K562 (cell line): Measurements from ENCODE around the gene CAB39. TPM values are rescaled to one million over a fixed set of nuclear protein-coding genes. Genes with fewer than 3 reads are reported as not detected.

ENCODE experiments used
- E2F3 ChIP-seq: fragments of 250-450 bp; sonication (Bioruptor Pico); IDR thresholded peaks from 2 replicates; pipeline ENCODE4 v1.4.0; 2020; ENCODE audit warnings: mild to moderate bottlenecking
- HNRNPUL1 ChIP-seq: fragments of 200-400 bp; formaldehyde crosslinking; IDR thresholded peaks from 2 replicates; pipeline ENCODE4 v1.6.1; 2017; ENCODE audit warnings: low read length
- NFIC ChIP-seq: fragments of 450-650 bp; IDR thresholded peaks from 2 replicates; pipeline ENCODE4 v1.6.1; 2017; ENCODE audit warnings: mild to moderate bottlenecking, inconsistent platforms
- RCOR1 ChIP-seq, 2 experiments: IDR thresholded peaks; 2 replicates each; pipeline ENCODE4 v1.6.1; 2012; ENCODE audit warnings: low read depth in 2 of 2, low read length in 2 of 2, borderline replicate concordance in 1 of 2, improper control_type of control experiment in 1 of 2
- TOE1 ChIP-seq, 2 experiments: fragments of 450-650 bp in 1 of 2; sonication (generic) in 1 of 2; formaldehyde crosslinking in 1 of 2; IDR thresholded peaks; 2 replicates each; pipeline versions ENCODE4 v1.7.1 to v1.8.0; 2016 to 2022; ENCODE audit warnings: borderline replicate concordance in 2 of 2, mild to moderate bottlenecking in 2 of 2, antibody characterized with exemption in 1 of 2, inconsistent platforms in 1 of 2, low read depth in 1 of 2, missing genetic modification reagents in 1 of 2, moderate library complexity in 1 of 2
- ZC3H11A ChIP-seq: IDR thresholded peaks from 2 replicates; pipeline ENCODE4 v1.6.1; 2012; ENCODE audit warnings: low read depth, low read length, improper control_type of control experiment
- ZNF232 ChIP-seq: sonication (generic); formaldehyde crosslinking; IDR thresholded peaks from 2 replicates; pipeline ENCODE4 v1.8.0; 2022; ENCODE audit warnings: mild to moderate bottlenecking, missing genetic modification reagents
- polyA plus RNA-seq, 8 experiments: library from polyadenylated mRNA; depleted of rRNA in 4 of 8; stranded (reverse) in 5 of 8; unstranded in 3 of 8; fragments of >200 nt; fragmentation: Nextera tagmentation in 2 of 8; fragmentation: Illumina TruSeq in 1 of 8; extraction: Ambion mirVana in 2 of 8; extraction: Trizol in 1 of 8; gene quantifications; 2 replicates each; pipeline versions ENCODE4 v1.2.1 to v1.2.3, GENCODE V29; 2011 to 2014; ENCODE audit warnings: inconsistent platforms in 1 of 8, missing spikeins in 1 of 8
- total RNA-seq, 7 experiments: library from RNA; depleted of rRNA in 6 of 7; stranded (reverse); fragments of >200 nt in 6 of 7; fragmentation: Illumina TruSeq in 2 of 7; extraction: Trizol in 2 of 7; gene quantifications; 2 replicates each; pipeline versions ENCODE4 v1.2.1 to v1.2.3, GENCODE V29; 2011 to 2021; ENCODE audit warnings: low replicate concordance in 1 of 7
- TF ChIP-seq, protein P1 (sequence below): sonication (generic); formaldehyde crosslinking; IDR thresholded peaks from 2 replicates; pipeline ENCODE4 v1.8.1; 2023; ENCODE audit warnings: mild to moderate bottlenecking, missing genetic modification reagents
- TF ChIP-seq, protein P2 (sequence below), 3 experiments: IDR thresholded peaks in 2 of 3; conservative IDR thresholded peaks in 1 of 3; 2 replicates each; pipeline ENCODE4 v1.5.1; 2011 to 2012; ENCODE audit warnings: low read length in 3 of 3, mild to moderate bottlenecking in 3 of 3, control low read depth in 2 of 3, improper control_type of control experiment in 1 of 3, inconsistent platforms in 1 of 3, low read depth in 1 of 3, mixed read lengths in 1 of 3, moderate library complexity in 1 of 3; ENCODE audit not compliant: insufficient read depth in 2 of 3
- TF ChIP-seq, protein P3 (sequence below): IDR thresholded peaks from 2 replicates; pipeline ENCODE4 v1.6.1; 2014; ENCODE audit warnings: antibody characterized with exemption
- TF ChIP-seq, protein P4 (sequence below): IDR thresholded peaks from 2 replicates; pipeline ENCODE4 v1.6.1; 2011; ENCODE audit warnings: borderline replicate concordance, low read depth, mild to moderate bottlenecking, moderate library complexity, low read length; ENCODE audit not compliant: insufficient read depth, poor library complexity, severe bottlenecking
- TF ChIP-seq, protein P5 (sequence below): fragments of 450-650 bp; IDR thresholded peaks from 2 replicates; pipeline ENCODE4 v1.6.1; 2016
- TF ChIP-seq, protein P6 (sequence below), 2 experiments: IDR thresholded peaks in 1 of 2; conservative IDR thresholded peaks in 1 of 2; 2 replicates each; pipeline ENCODE4 v1.6.1; 2016; ENCODE audit warnings: low read depth in 2 of 2, mild to moderate bottlenecking in 1 of 2, missing compliant biosample characterization in 1 of 2, missing genetic modification characterization in 1 of 2, moderate library complexity in 1 of 2

Gene CAB39
- total and polyA plus RNA-seq, 9 of the 15 experiments (the other 6 are each of a cell fraction or from before 2014, with no cell fraction given) = 27.2 to 94.4 (median 70.1) TPM

DNA sequence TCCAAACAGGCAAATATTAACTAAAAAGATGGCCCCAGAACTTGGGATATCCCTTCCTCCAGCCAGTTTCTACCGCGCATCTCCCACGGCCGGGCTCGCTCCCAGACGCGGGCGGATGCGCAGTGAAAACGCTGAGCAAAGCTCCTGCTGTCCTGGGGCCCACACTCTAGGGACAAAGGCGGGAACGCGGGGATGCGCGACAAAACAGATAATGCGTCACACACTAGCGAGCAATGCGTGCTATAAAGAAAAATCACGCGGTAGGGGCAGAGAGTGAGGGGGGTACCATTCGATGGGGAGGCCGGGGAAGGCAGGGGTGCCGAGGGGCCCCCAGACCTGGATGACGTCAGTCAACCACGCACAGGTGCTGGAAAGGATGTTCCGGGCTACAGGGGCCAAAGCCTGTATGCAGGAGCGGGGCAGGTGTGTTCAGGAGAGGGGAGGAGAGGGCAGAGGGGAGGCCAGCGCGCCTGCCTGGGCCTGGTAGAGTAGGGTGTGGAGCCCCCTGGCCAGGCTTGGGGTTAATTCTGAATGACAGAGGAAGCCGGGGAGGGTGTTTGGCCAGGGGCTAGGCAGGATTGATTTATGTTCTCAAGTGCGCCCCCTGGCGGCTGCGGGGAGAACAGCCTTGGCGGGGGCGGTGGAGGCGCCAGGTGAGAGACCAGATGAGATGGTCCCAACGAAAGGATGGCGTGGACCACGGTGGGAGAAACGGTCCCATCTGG, 137.2 kb downstream of the CAB39 start (continued):
- TF ChIP-seq, protein P1, sequence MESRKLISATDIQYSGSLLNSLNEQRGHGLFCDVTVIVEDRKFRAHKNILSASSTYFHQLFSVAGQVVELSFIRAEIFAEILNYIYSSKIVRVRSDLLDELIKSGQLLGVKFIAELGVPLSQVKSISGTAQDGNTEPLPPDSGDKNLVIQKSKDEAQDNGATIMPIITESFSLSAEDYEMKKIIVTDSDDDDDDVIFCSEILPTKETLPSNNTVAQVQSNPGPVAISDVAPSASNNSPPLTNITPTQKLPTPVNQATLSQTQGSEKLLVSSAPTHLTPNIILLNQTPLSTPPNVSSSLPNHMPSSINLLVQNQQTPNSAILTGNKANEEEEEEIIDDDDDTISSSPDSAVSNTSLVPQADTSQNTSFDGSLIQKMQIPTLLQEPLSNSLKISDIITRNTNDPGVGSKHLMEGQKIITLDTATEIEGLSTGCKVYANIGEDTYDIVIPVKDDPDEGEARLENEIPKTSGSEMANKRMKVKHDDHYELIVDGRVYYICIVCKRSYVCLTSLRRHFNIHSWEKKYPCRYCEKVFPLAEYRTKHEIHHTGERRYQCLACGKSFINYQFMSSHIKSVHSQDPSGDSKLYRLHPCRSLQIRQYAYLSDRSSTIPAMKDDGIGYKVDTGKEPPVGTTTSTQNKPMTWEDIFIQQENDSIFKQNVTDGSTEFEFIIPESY (CRISPR knock-in tag) = peak; percentile 54; the same call in 1 of the 2 replicates
- TF ChIP-seq, protein P2, sequence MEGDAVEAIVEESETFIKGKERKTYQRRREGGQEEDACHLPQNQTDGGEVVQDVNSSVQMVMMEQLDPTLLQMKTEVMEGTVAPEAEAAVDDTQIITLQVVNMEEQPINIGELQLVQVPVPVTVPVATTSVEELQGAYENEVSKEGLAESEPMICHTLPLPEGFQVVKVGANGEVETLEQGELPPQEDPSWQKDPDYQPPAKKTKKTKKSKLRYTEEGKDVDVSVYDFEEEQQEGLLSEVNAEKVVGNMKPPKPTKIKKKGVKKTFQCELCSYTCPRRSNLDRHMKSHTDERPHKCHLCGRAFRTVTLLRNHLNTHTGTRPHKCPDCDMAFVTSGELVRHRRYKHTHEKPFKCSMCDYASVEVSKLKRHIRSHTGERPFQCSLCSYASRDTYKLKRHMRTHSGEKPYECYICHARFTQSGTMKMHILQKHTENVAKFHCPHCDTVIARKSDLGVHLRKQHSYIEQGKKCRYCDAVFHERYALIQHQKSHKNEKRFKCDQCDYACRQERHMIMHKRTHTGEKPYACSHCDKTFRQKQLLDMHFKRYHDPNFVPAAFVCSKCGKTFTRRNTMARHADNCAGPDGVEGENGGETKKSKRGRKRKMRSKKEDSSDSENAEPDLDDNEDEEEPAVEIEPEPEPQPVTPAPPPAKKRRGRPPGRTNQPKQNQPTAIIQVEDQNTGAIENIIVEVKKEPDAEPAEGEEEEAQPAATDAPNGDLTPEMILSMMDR (IDR thresholded peaks at IDR 0.05 in 2 of 3, conservative IDR thresholded peaks at IDR 0.05 in 1 of 3; ENCODE audit: insufficient read depth in 2 of 3, low read depth in 1 of 3, low read length in 3 of 3) = peak; percentile 67 to 86 (median 79)
- TF ChIP-seq ZC3H11A (no peak), ZNF232 (CRISPR knock-in tag) (no peak), RCOR1 (IDR thresholded peaks at IDR 0.05; ENCODE audit: borderline replicate concordance in 1 of 2, low read depth in 2 of 2, low read length in 2 of 2) (peak in 1 of 2 experiments; percentile 32; a peak in 1 of 4 replicates), NFIC (no peak), E2F3 (CRISPR knock-in tag) (no peak), TOE1 (IDR thresholded peaks at IDR 0.05; ENCODE audit: borderline replicate concordance) (no peak), TOE1 (CRISPR knock-in tag; IDR thresholded peaks at IDR 0.05; ENCODE audit: borderline replicate concordance, low read depth) (no peak), HNRNPUL1 (no peak)
- TF ChIP-seq, protein P3, sequence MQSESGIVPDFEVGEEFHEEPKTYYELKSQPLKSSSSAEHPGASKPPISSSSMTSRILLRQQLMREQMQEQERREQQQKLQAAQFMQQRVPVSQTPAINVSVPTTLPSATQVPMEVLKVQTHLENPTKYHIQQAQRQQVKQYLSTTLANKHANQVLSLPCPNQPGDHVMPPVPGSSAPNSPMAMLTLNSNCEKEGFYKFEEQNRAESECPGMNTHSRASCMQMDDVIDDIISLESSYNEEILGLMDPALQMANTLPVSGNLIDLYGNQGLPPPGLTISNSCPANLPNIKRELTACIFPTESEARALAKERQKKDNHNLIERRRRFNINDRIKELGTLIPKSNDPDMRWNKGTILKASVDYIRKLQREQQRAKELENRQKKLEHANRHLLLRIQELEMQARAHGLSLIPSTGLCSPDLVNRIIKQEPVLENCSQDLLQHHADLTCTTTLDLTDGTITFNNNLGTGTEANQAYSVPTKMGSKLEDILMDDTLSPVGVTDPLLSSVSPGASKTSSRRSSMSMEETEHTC = no peak
- TF ChIP-seq, protein P4, sequence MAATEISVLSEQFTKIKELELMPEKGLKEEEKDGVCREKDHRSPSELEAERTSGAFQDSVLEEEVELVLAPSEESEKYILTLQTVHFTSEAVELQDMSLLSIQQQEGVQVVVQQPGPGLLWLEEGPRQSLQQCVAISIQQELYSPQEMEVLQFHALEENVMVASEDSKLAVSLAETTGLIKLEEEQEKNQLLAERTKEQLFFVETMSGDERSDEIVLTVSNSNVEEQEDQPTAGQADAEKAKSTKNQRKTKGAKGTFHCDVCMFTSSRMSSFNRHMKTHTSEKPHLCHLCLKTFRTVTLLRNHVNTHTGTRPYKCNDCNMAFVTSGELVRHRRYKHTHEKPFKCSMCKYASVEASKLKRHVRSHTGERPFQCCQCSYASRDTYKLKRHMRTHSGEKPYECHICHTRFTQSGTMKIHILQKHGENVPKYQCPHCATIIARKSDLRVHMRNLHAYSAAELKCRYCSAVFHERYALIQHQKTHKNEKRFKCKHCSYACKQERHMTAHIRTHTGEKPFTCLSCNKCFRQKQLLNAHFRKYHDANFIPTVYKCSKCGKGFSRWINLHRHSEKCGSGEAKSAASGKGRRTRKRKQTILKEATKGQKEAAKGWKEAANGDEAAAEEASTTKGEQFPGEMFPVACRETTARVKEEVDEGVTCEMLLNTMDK = peak; percentile 53
- TF ChIP-seq, protein P5, sequence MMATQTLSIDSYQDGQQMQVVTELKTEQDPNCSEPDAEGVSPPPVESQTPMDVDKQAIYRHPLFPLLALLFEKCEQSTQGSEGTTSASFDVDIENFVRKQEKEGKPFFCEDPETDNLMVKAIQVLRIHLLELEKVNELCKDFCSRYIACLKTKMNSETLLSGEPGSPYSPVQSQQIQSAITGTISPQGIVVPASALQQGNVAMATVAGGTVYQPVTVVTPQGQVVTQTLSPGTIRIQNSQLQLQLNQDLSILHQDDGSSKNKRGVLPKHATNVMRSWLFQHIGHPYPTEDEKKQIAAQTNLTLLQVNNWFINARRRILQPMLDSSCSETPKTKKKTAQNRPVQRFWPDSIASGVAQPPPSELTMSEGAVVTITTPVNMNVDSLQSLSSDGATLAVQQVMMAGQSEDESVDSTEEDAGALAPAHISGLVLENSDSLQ = peak; percentile 65
- TF ChIP-seq, protein P6, sequence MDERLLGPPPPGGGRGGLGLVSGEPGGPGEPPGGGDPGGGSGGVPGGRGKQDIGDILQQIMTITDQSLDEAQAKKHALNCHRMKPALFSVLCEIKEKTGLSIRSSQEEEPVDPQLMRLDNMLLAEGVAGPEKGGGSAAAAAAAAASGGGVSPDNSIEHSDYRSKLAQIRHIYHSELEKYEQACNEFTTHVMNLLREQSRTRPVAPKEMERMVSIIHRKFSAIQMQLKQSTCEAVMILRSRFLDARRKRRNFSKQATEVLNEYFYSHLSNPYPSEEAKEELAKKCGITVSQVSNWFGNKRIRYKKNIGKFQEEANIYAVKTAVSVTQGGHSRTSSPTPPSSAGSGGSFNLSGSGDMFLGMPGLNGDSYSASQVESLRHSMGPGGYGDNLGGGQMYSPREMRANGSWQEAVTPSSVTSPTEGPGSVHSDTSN (CRISPR knock-in tag; IDR thresholded peaks at IDR 0.05; ENCODE audit: low read depth) = no peak
- TF ChIP-seq, protein P6 (tag; conservative IDR thresholded peaks at IDR 0.05; ENCODE audit: low read depth) = peak; percentile 68; the same call in 1 of the 2 replicates
